Measurements from ENCODE around the gene SHISA8.
A peak's percentile ranks its signal among the peaks of the same experiment; 100 is the strongest.

Gene SHISA8

DNA sequence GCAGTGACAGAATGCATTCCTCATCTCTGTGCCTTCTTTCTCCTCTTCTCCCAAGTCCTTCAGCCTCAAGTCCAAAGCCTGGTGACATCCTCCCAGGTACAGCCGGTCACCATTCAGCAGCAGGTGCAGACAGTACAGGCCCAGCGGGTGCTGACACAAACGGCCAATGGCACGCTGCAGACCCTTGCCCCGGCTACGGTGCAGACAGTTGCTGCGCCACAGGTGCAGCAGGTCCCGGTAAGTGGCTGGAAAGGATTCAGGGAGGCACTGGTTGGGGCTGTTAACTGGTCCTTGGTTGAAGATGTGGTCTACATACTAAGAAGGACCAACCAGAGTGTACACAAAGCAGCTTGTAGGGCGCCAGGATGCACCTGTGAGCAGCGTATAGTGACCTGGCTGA is 46.3 kb downstream of the SHISA8 start:
- peaks cover 91% of the 10 kb centered on the region for H3K36me3 ChIP-seq (ENCODE audit: insufficient read depth, low read length)
- no peak overlapping the region for H3K4me2 ChIP-seq (ENCODE audit: low read length)
- H3K27ac ChIP-seq (ENCODE audit: low read depth, low read length, poor library complexity, severe bottlenecking), result no peak overlapping the region
- H3K9me2 ChIP-seq (ENCODE audit: low read depth, low read length), result no peaks in the 10 kb centered on the region
- no peaks in the 10 kb centered on the region for H3K9me3 ChIP-seq (ENCODE audit: low read length)
- H4K20me1 ChIP-seq (ENCODE audit: insufficient read depth, low read length), result no peaks in the 10 kb centered on the region
- TF ChIP-seq, protein P1, sequence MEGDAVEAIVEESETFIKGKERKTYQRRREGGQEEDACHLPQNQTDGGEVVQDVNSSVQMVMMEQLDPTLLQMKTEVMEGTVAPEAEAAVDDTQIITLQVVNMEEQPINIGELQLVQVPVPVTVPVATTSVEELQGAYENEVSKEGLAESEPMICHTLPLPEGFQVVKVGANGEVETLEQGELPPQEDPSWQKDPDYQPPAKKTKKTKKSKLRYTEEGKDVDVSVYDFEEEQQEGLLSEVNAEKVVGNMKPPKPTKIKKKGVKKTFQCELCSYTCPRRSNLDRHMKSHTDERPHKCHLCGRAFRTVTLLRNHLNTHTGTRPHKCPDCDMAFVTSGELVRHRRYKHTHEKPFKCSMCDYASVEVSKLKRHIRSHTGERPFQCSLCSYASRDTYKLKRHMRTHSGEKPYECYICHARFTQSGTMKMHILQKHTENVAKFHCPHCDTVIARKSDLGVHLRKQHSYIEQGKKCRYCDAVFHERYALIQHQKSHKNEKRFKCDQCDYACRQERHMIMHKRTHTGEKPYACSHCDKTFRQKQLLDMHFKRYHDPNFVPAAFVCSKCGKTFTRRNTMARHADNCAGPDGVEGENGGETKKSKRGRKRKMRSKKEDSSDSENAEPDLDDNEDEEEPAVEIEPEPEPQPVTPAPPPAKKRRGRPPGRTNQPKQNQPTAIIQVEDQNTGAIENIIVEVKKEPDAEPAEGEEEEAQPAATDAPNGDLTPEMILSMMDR (IDR thresholded peaks at IDR 0.05; ENCODE audit: low read length), result no peak
- no peak for TF ChIP-seq EZH2 (IDR thresholded peaks at IDR 0.05; ENCODE audit: borderline replicate concordance, low read length)
- H3K9ac ChIP-seq (ENCODE audit: low read length), result no peak overlapping the region
- H3K4me3 ChIP-seq (ENCODE audit: low read depth, low read length, poor library complexity, severe bottlenecking), result no peak overlapping the region
- no peaks in the 10 kb centered on the region for H3F3A ChIP-seq (ENCODE audit: insufficient read depth, low read length)
- H3K4me1 ChIP-seq (ENCODE audit: insufficient read depth, low read length, severe bottlenecking), result no peaks in the 10 kb centered on the region
- no peaks in the 10 kb centered on the region for H3K27me3 ChIP-seq (ENCODE audit: insufficient read depth, low read length)
- peaks cover 21% of the 10 kb centered on the region for H3K79me2 ChIP-seq (ENCODE audit: insufficient read depth, low read length)
- H2AFZ ChIP-seq (ENCODE audit: low read length), result no peak overlapping the region

DNA sequence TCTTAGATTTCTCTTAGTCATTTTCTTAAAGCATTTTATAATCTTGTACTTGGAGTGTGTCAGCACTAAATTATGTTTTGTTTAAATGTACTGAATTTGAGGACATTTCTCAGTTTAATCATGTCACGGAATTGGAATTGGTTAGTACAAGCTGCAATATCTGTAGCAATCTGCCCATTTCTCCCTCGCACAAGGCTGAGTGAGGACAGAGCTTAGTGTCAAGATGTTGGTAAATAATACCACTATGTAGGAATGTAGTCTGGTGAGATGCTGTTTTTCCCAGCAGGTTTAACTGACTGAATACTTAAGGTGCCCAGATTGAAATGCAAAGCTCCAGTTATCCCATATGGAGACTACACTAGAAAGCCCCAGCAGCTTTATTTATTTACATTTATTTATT is 51.4 kb downstream of the SHISA8 start:
- H3K9me3 ChIP-seq (ENCODE audit: low read length), result no peaks in the 10 kb centered on the region
- H3K4me2 ChIP-seq (ENCODE audit: low read length), result no peak overlapping the region
- H2AFZ ChIP-seq (ENCODE audit: low read length), result no peak overlapping the region
- peak overlapping the region; percentile 85 for H3K27ac ChIP-seq (ENCODE audit: low read depth, low read length, poor library complexity, severe bottlenecking)
- TF ChIP-seq EZH2 (IDR thresholded peaks at IDR 0.05; ENCODE audit: borderline replicate concordance, low read length), result no peak
- TF ChIP-seq, protein P1 (IDR thresholded peaks at IDR 0.05; ENCODE audit: low read length), result no peak
- H3K9me2 ChIP-seq (ENCODE audit: low read depth, low read length), result no peaks in the 10 kb centered on the region
- H3K27me3 ChIP-seq (ENCODE audit: insufficient read depth, low read length), result no peaks in the 10 kb centered on the region
- H3K9ac ChIP-seq (ENCODE audit: low read length), result no peak overlapping the region; the same call in 1 of the 2 replicates
- H4K20me1 ChIP-seq (ENCODE audit: insufficient read depth, low read length), result no peaks in the 10 kb centered on the region
- H3K4me1 ChIP-seq (ENCODE audit: insufficient read depth, low read length, severe bottlenecking), result peaks cover 51% of the 10 kb centered on the region
- H3K4me3 ChIP-seq (ENCODE audit: low read depth, low read length, poor library complexity, severe bottlenecking), result no peak overlapping the region
- H3K36me3 ChIP-seq (ENCODE audit: insufficient read depth, low read length), result peaks cover 65% of the 10 kb centered on the region
- H3K79me2 ChIP-seq (ENCODE audit: insufficient read depth, low read length), result peaks cover 72% of the 10 kb centered on the region
- no peaks in the 10 kb centered on the region for H3F3A ChIP-seq (ENCODE audit: insufficient read depth, low read length)

DNA sequence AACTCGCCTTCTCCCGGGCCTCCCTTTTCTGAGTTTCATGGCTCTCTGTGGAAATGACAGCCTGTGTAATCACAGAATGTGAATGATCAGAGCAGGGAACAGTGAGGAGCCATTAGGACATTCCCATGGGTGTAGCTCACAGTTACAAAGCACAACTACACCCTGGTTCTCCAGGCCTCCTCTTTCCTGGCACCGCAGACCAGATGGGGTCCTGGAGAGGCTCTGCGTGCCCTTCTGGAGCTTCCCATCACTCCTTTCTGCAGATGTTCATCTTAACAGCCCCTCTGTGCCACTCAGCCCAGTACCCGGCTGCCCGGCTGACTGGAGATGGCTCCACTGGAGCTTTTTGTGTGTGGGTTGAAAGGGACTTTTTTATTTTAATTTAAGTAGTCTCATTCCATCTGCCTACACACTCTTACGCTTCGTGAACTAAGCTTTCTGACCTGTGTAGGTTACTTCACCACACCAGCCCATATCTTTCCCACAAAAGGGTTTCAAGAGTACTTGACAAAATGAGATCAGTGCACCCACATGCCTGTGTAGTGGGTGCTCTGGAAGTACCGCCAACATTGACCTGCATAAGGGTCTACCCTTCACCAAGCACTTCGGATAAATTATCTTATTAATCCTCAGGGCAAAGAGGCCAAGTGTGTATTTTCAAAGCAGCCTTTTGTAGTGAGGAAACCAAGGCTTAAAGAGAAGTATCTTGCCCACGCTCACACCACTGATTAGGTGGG is 52.2 kb downstream of the SHISA8 start:
- no peaks in the 10 kb centered on the region for H3K9me3 ChIP-seq (ENCODE audit: low read length)
- H3K4me3 ChIP-seq (ENCODE audit: low read depth, low read length, poor library complexity, severe bottlenecking), result peak overlapping the region; percentile 12
- no peaks in the 10 kb centered on the region for H3F3A ChIP-seq (ENCODE audit: insufficient read depth, low read length)
- H2AFZ ChIP-seq (ENCODE audit: low read length), result no peak overlapping the region
- H3K27me3 ChIP-seq (ENCODE audit: insufficient read depth, low read length), result no peaks in the 10 kb centered on the region
- H4K20me1 ChIP-seq (ENCODE audit: insufficient read depth, low read length), result no peaks in the 10 kb centered on the region
- H3K9me2 ChIP-seq (ENCODE audit: low read depth, low read length), result no peaks in the 10 kb centered on the region
- peak overlapping the region; percentile 55 for H3K9ac ChIP-seq (ENCODE audit: low read length)
- H3K4me1 ChIP-seq (ENCODE audit: insufficient read depth, low read length, severe bottlenecking), result peaks cover 59% of the 10 kb centered on the region
- H3K36me3 ChIP-seq (ENCODE audit: insufficient read depth, low read length), result peaks cover 65% of the 10 kb centered on the region
- peak overlapping the region; percentile 85 for H3K27ac ChIP-seq (ENCODE audit: low read depth, low read length, poor library complexity, severe bottlenecking)
- peaks cover 79% of the 10 kb centered on the region for H3K79me2 ChIP-seq (ENCODE audit: insufficient read depth, low read length)
- TF ChIP-seq EZH2 (IDR thresholded peaks at IDR 0.05; ENCODE audit: borderline replicate concordance, low read length), result no peak
- TF ChIP-seq, protein P1 (IDR thresholded peaks at IDR 0.05; ENCODE audit: low read length), result no peak
- H3K4me2 ChIP-seq (ENCODE audit: low read length), result peak overlapping the region; percentile 48

All from OCI-LY1 (cell line).